ENCODE data around the gene ALDH2. TPM values are rescaled to one million over a fixed set of nuclear protein-coding genes. Genes with fewer than 3 reads are reported as not detected.

ALDH2 gene
- polyA plus RNA-seq, 1 donor (not counting 4 experiments of a cell fraction or from before 2014, with no cell fraction given) = 33.8 TPM

DNA sequence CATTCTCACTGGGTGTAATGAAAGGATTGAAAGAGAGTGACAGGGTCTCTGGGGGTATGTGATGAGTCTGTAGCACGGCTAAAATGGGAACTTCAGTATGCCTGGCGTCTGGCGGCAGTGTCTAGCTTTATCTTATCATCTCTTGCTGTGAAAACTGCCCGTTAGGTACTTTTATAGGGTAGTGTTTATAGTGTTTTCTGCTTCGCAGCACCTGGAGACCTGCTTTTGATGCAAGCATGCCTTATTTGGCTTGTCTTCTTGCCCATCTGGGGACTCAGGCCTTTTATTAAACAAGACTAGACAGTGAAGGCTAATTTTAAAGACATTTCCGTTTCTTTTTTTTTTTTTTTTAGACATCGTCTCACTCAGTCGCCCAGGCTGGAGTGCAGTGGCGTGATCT lies 36.3 kb upstream of the ALDH2 start:
- no peaks in the 10 kb centered on the region for H3K79me2 ChIP-seq (ENCODE audit: control insufficient read depth, insufficient read depth, low read length)
- H3K27me3 ChIP-seq (ENCODE audit: control insufficient read depth, extremely low read depth, insufficient read depth, low read length) = no peaks in the 10 kb centered on the region
- no peaks in the 10 kb centered on the region for H4K20me1 ChIP-seq (ENCODE audit: control insufficient read depth, extremely low read depth, insufficient read depth, low read length)
- H3K4me1 ChIP-seq (ENCODE audit: control insufficient read depth, extremely low read depth, insufficient read depth, low read length) = no peaks in the 10 kb centered on the region
- H3K9me3 ChIP-seq (ENCODE audit: control insufficient read depth, low read depth, low read length) = no peaks in the 10 kb centered on the region
- H3K27ac ChIP-seq (ENCODE audit: control insufficient read depth, insufficient read depth, low read length) = no peak overlapping the region
- H3K9ac ChIP-seq (ENCODE audit: control insufficient read depth, extremely low read depth, insufficient read depth, low read length) = no peak overlapping the region
- no peak overlapping the region for H2AFZ ChIP-seq (ENCODE audit: control insufficient read depth, low read length)
- no peak overlapping the region for H3K4me2 ChIP-seq (ENCODE audit: control insufficient read depth, extremely low read depth, insufficient read depth, low read depth, low read length)
- H3K9me1 ChIP-seq (ENCODE audit: control insufficient read depth, extremely low read depth, insufficient read depth, low read length) = no peaks in the 10 kb centered on the region
- peaks cover 6 to 12% of the 10 kb centered on the region in 2 experiments for H3K36me3 ChIP-seq (ENCODE audit: control insufficient read depth in 2 of 2, extremely low read depth in 1 of 2, insufficient read depth in 2 of 2, low read length in 2 of 2)
- TF ChIP-seq CTCF (optimal IDR thresholded peaks at IDR 0.05 in 1 of 3, IDR thresholded peaks at IDR 0.05 in 1 of 3, conservative IDR thresholded peaks at IDR 0.05 in 1 of 3; ENCODE audit: extremely low read depth in 1 of 3, insufficient read depth in 2 of 3, low read length in 3 of 3) (no peak), EZH2 (IDR thresholded peaks at IDR 0.05; ENCODE audit: low read length) (no peak)
- dilution Hi-C loops (cut with MboI; ENCODE audit: extremely low pct_ligation_motif_present, low sequenced_read_pairs) = no loop called here
- H3K4me3 ChIP-seq (ENCODE audit: control insufficient read depth in 2 of 3, extremely low read depth in 1 of 3, insufficient read depth in 2 of 3, low read depth in 1 of 3, low read length in 3 of 3) = no peak overlapping the region
- FAIRE-seq (no peak), DNase-seq (ENCODE audit: low read depth, low spot score) (no peak)

- no peak for DNase-seq (ENCODE audit: low read depth, low spot score)
- Histone ChIP-seq H3K36me3 (ENCODE audit: control insufficient read depth in 2 of 2, extremely low read depth in 1 of 2, insufficient read depth in 2 of 2, low read length in 2 of 2) (peaks cover 6 to 11% of the 10 kb centered on the region in 2 experiments), H3K79me2 (ENCODE audit: control insufficient read depth, insufficient read depth, low read length) (no peaks in the 10 kb centered on the region), H3K9me3 (ENCODE audit: control insufficient read depth, low read depth, low read length) (no peaks in the 10 kb centered on the region), H3K4me2 (ENCODE audit: control insufficient read depth, extremely low read depth, insufficient read depth, low read depth, low read length) (no peak overlapping the region), H2AFZ (ENCODE audit: control insufficient read depth, low read length) (no peak overlapping the region), H3K4me1 (ENCODE audit: control insufficient read depth, extremely low read depth, insufficient read depth, low read length) (no peaks in the 10 kb centered on the region), H3K4me3 (ENCODE audit: control insufficient read depth in 2 of 3, extremely low read depth in 1 of 3, insufficient read depth in 2 of 3, low read depth in 1 of 3, low read length in 3 of 3) (no peak overlapping the region), H3K27me3 (ENCODE audit: control insufficient read depth, extremely low read depth, insufficient read depth, low read length) (no peaks in the 10 kb centered on the region), H4K20me1 (ENCODE audit: control insufficient read depth, extremely low read depth, insufficient read depth, low read length) (no peaks in the 10 kb centered on the region), H3K9me1 (ENCODE audit: control insufficient read depth, extremely low read depth, insufficient read depth, low read length) (no peaks in the 10 kb centered on the region), H3K9ac (ENCODE audit: control insufficient read depth, extremely low read depth, insufficient read depth, low read length) (no peak overlapping the region), H3K27ac (ENCODE audit: control insufficient read depth, insufficient read depth, low read length) (no peak overlapping the region)
- no peak for FAIRE-seq
- dilution Hi-C loops (cut with MboI; ENCODE audit: extremely low pct_ligation_motif_present, low sequenced_read_pairs) = no loop called here
- TF ChIP-seq EZH2 (IDR thresholded peaks at IDR 0.05; ENCODE audit: low read length) (no peak), CTCF (optimal IDR thresholded peaks at IDR 0.05 in 1 of 3, IDR thresholded peaks at IDR 0.05 in 1 of 3, conservative IDR thresholded peaks at IDR 0.05 in 1 of 3; ENCODE audit: extremely low read depth in 1 of 3, insufficient read depth in 2 of 3, low read length in 3 of 3) (no peak)
These were observed 33.9 kb upstream of the ALDH2 start for GRCh38 chr12:111732786-111733185.

All from keratinocyte (primary cell).